ENCODE measurements around the gene ZNF292.
A peak's percentile ranks its signal among the peaks of the same experiment; 100 is the strongest.
"Not testable (repeated sequence)": the region's sequence is repeated elsewhere in the genome, so short reads cannot be mapped to it uniquely, and the experiment has no call there.

Gene ZNF292

GRCh38 chr6:87154993-87155841 is at the start of gene ZNF292:
TSS of gene ZNF292 (plus strand) at chr6:87155565. CDS start at chr6:87155592, 27 bp downstream.
- DNase-seq (ENCODE audit: low read depth in 2 of 3, low spot score in 1 of 3): peak; percentile 96 to 98 (median 97)

- DNase-seq (ENCODE audit: low read depth in 2 of 3, low spot score in 1 of 3): no peak
Measured at GRCh38 chr6:87105823-87106222, 49.5 kb upstream of the ZNF292 start.

GRCh38 chr6:87110636-87111035 is 44.7 kb upstream of the ZNF292 start:
- no peak for DNase-seq (ENCODE audit: low read depth in 2 of 3, low spot score in 1 of 3)

- no peak for DNase-seq (ENCODE audit: low read depth in 2 of 3, low spot score in 1 of 3)
Measured at GRCh38 chr6:87115402-87116135, 39.8 kb upstream of the ZNF292 start.

- DNase-seq (ENCODE audit: low read depth in 2 of 3, low spot score in 1 of 3): no peak
Measured at GRCh38 chr6:87116922-87117321, 38.4 kb upstream of the ZNF292 start.

GRCh38 chr6:87118054-87118453 is 37.3 kb upstream of the ZNF292 start:
- no peak for DNase-seq (ENCODE audit: low read depth in 2 of 3, low spot score in 1 of 3)

GRCh38 chr6:87122477-87122876 is 32.9 kb upstream of the ZNF292 start:
- DNase-seq (ENCODE audit: low read depth in 2 of 3, low spot score in 1 of 3): no peak

- DNase-seq (ENCODE audit: low read depth in 2 of 3, low spot score in 1 of 3): no peak
Measured at GRCh38 chr6:87124074-87124473, 31.3 kb upstream of the ZNF292 start.

- no peak for DNase-seq (ENCODE audit: low read depth in 2 of 3, low spot score in 1 of 3)
Measured at GRCh38 chr6:87126501-87126900, 28.9 kb upstream of the ZNF292 start.

- no peak for DNase-seq (ENCODE audit: low read depth in 2 of 3, low spot score in 1 of 3)
Measured at GRCh38 chr6:87127737-87128136, 27.6 kb upstream of the ZNF292 start.

GRCh38 chr6:87136963-87137362 is 18.4 kb upstream of the ZNF292 start:
- DNase-seq (ENCODE audit: low read depth in 2 of 3, low spot score in 1 of 3): no peak

- peak in 1 of 3 donors; percentile 46 for DNase-seq (ENCODE audit: low read depth in 2 of 3, low spot score in 1 of 3)
Measured at GRCh38 chr6:87139236-87139635, 16.1 kb upstream of the ZNF292 start.

GRCh38 chr6:87139927-87140326 is 15.4 kb upstream of the ZNF292 start:
- DNase-seq (ENCODE audit: low read depth in 2 of 3, low spot score in 1 of 3): not testable (repeated sequence)

GRCh38 chr6:87146363-87146762 is 9.0 kb upstream of the ZNF292 start:
- no peak for DNase-seq (ENCODE audit: low read depth in 2 of 3, low spot score in 1 of 3)

- no peak for DNase-seq (ENCODE audit: low read depth in 2 of 3, low spot score in 1 of 3)
Measured at GRCh38 chr6:87150406-87150805, 5.0 kb upstream of the ZNF292 start.

GRCh38 chr6:87151471-87151780 is 3.9 kb upstream of the ZNF292 start:
- DNase-seq (ENCODE audit: low read depth in 2 of 3, low spot score in 1 of 3): no peak

GRCh38 chr6:87151781-87152525 is 3.4 kb upstream of the ZNF292 start:
- DNase-seq (ENCODE audit: low read depth in 2 of 3, low spot score in 1 of 3): peak; percentile 52 to 68 (median 55)

GRCh38 chr6:87152526-87152955 is 2.8 kb upstream of the ZNF292 start:
- DNase-seq (ENCODE audit: low read depth in 2 of 3, low spot score in 1 of 3): no peak

GRCh38 chr6:87154641-87154992 is 748 bp upstream of the ZNF292 start:
- no peak for DNase-seq (ENCODE audit: low read depth in 2 of 3, low spot score in 1 of 3)

GRCh38 chr6:87155842-87156815 is 764 bp downstream of the ZNF292 start:
- DNase-seq (ENCODE audit: low read depth in 2 of 3, low spot score in 1 of 3): peak; percentile 17 to 50 (median 30)

- not testable (repeated sequence) for DNase-seq (ENCODE audit: low read depth in 2 of 3, low spot score in 1 of 3)
Measured at GRCh38 chr6:87157596-87157995, 2.2 kb downstream of the ZNF292 start.

Measured in stimulated activated CD4-positive, alpha-beta T cell treated with anti-CD3 and anti-CD28 coated beads, Interleukin-12 subunit alpha, Interleukin-12 subunit beta, amount 100 ng/mL, for 48 hours (primary cell).